ENCODE data around the gene LRRC14B. TPM values are rescaled to one million over a fixed set of nuclear protein-coding genes. Genes with fewer than 3 reads are reported as not detected.

LRRC14B gene
- total and polyA plus RNA-seq, 2 experiments from 2014 or later = not detected

- TF ChIP-seq EZH2phosphoT487 (IDR thresholded peaks at IDR 0.05; ENCODE audit: insufficient read depth, low read depth) (no peak), EZH2 (IDR thresholded peaks at IDR 0.05; ENCODE audit: insufficient read depth, poor library complexity, severe bottlenecking) (no peak)
- no peaks in the 10 kb centered on the region for H4K20me1 ChIP-seq (ENCODE audit: insufficient read depth)
- H3K9ac ChIP-seq = no peak overlapping the region
- DNase-seq = no peak
- no peak overlapping the region for H3K4me3 ChIP-seq
- no peak overlapping the region for H3K4me2 ChIP-seq (ENCODE audit: unreplicated experiment)
- no peaks in the 10 kb centered on the region for H3F3A ChIP-seq (ENCODE audit: insufficient read depth)
- no peaks in the 10 kb centered on the region for H3K9me2 ChIP-seq (ENCODE audit: insufficient read depth)
- 48 to 54% methylated on average over 8 of the region's 8 CpGs for WGBS, 2 experiments (ENCODE audit: low coverage in 1 of 2, low lambda C conversion rate in 2 of 2, missing lambda C conversion rate in 2 of 2)
- no peaks in the 10 kb centered on the region; the same call in 1 of the 2 replicates for H3K27me3 ChIP-seq (replicated peaks; ENCODE audit: insufficient read depth)
- in situ Hi-C loops (cut with MboI) = no loop called here
- no peak overlapping the region for H3K27ac ChIP-seq
- H3K9me3 ChIP-seq (ENCODE audit: low read depth) = no peaks in the 10 kb centered on the region
- H3K4me1 ChIP-seq (ENCODE audit: insufficient read depth) = no peaks in the 10 kb centered on the region
- no peaks in the 10 kb centered on the region for H3K79me2 ChIP-seq (ENCODE audit: insufficient read depth)
- no peak overlapping the region for H2AFZ ChIP-seq
- 0 out of 2 replicates have a peak, but pooled peaks cover 4% of the 10 kb centered on the region for H3K36me3 ChIP-seq (ENCODE audit: low read depth)
Observed at GRCh38 chr5:144941-145340, 46.4 kb upstream of the LRRC14B start.

- H3K4me2 ChIP-seq (ENCODE audit: unreplicated experiment) = no peak overlapping the region
- no peaks in the 10 kb centered on the region for H4K20me1 ChIP-seq (ENCODE audit: insufficient read depth)
- H3K4me1 ChIP-seq (ENCODE audit: insufficient read depth) = no peaks in the 10 kb centered on the region
- no peak overlapping the region for H2AFZ ChIP-seq
- no peak overlapping the region for H3K9ac ChIP-seq
- no peaks in the 10 kb centered on the region; the same call in 1 of the 2 replicates for H3K27me3 ChIP-seq (replicated peaks; ENCODE audit: insufficient read depth)
- no peaks in the 10 kb centered on the region for H3K9me2 ChIP-seq (ENCODE audit: insufficient read depth)
- H3F3A ChIP-seq (ENCODE audit: insufficient read depth) = no peaks in the 10 kb centered on the region
- TF ChIP-seq EZH2 (IDR thresholded peaks at IDR 0.05; ENCODE audit: insufficient read depth, poor library complexity, severe bottlenecking) (no peak), EZH2phosphoT487 (IDR thresholded peaks at IDR 0.05; ENCODE audit: insufficient read depth, low read depth) (no peak)
- no peak for DNase-seq
- WGBS, 2 experiments (ENCODE audit: low coverage in 1 of 2, low lambda C conversion rate in 2 of 2, missing lambda C conversion rate in 2 of 2) = 51 to 78% methylated on average over 4 to 7 of the region's 7 CpGs
- H3K4me3 ChIP-seq = no peak overlapping the region
- no peak overlapping the region for H3K27ac ChIP-seq
- in situ Hi-C loops (cut with MboI) = no loop called here
- H3K79me2 ChIP-seq (ENCODE audit: insufficient read depth) = no peaks in the 10 kb centered on the region
- H3K36me3 ChIP-seq (ENCODE audit: low read depth) = 0 out of 2 replicates have a peak, but pooled peaks cover 4% of the 10 kb centered on the region
- H3K9me3 ChIP-seq (ENCODE audit: low read depth) = no peaks in the 10 kb centered on the region
Observed at GRCh38 chr5:145585-146323, 45.5 kb upstream of the LRRC14B start.

GRCh38 chr5:147751-148150, 43.5 kb upstream of the LRRC14B start:
- no peak for TF ChIP-seq EZH2 (IDR thresholded peaks at IDR 0.05; ENCODE audit: insufficient read depth, poor library complexity, severe bottlenecking)
- no peak for TF ChIP-seq EZH2phosphoT487 (IDR thresholded peaks at IDR 0.05; ENCODE audit: insufficient read depth, low read depth)
- Histone ChIP-seq H3F3A (ENCODE audit: insufficient read depth) (no peaks in the 10 kb centered on the region), H3K36me3 (ENCODE audit: low read depth) (0 out of 2 replicates have a peak, but pooled peaks cover 4% of the 10 kb centered on the region), H4K20me1 (ENCODE audit: insufficient read depth) (no peaks in the 10 kb centered on the region), H3K79me2 (ENCODE audit: insufficient read depth) (no peaks in the 10 kb centered on the region), H3K27ac (no peak overlapping the region), H3K9me2 (ENCODE audit: insufficient read depth) (no peaks in the 10 kb centered on the region), H2AFZ (no peak overlapping the region), H3K9me3 (ENCODE audit: low read depth) (no peaks in the 10 kb centered on the region), H3K9ac (no peak overlapping the region), H3K4me1 (ENCODE audit: insufficient read depth) (no peaks in the 10 kb centered on the region), H3K4me2 (ENCODE audit: unreplicated experiment) (no peak overlapping the region), H3K27me3 (replicated peaks; ENCODE audit: insufficient read depth) (no peaks in the 10 kb centered on the region; the same call in 1 of the 2 replicates), H3K4me3 (no peak overlapping the region)
- WGBS, 2 experiments (ENCODE audit: low coverage in 1 of 2, low lambda C conversion rate in 2 of 2, missing lambda C conversion rate in 2 of 2) = 35 to 41% methylated on average over 1 of the region's 1 CpG
- DNase-seq = peak; percentile 35
- in situ Hi-C loops (cut with MboI) = no loop called here

- TF ChIP-seq EZH2phosphoT487 (IDR thresholded peaks at IDR 0.05; ENCODE audit: insufficient read depth, low read depth) (no peak), EZH2 (IDR thresholded peaks at IDR 0.05; ENCODE audit: insufficient read depth, poor library complexity, severe bottlenecking) (no peak)
- H3K4me3 ChIP-seq = no peak overlapping the region
- no peak overlapping the region for H3K4me2 ChIP-seq (ENCODE audit: unreplicated experiment)
- no peaks in the 10 kb centered on the region for H4K20me1 ChIP-seq (ENCODE audit: insufficient read depth)
- H3K9me3 ChIP-seq (ENCODE audit: low read depth) = no peaks in the 10 kb centered on the region
- H3K9me2 ChIP-seq (ENCODE audit: insufficient read depth) = no peaks in the 10 kb centered on the region
- no peaks in the 10 kb centered on the region for H3F3A ChIP-seq (ENCODE audit: insufficient read depth)
- 51 to 52% methylated on average over 6 of the region's 6 CpGs for whole genome bisulfite sequencing, 2 experiments (ENCODE audit: low coverage in 1 of 2, low lambda C conversion rate in 2 of 2, missing lambda C conversion rate in 2 of 2)
- no peak overlapping the region for H3K9ac ChIP-seq
- 0 out of 2 replicates have a peak, but pooled peaks cover 4% of the 10 kb centered on the region for H3K36me3 ChIP-seq (ENCODE audit: low read depth)
- in situ Hi-C loops (cut with MboI) = no loop called here
- H3K27me3 ChIP-seq (replicated peaks; ENCODE audit: insufficient read depth) = no peaks in the 10 kb centered on the region; the same call in 1 of the 2 replicates
- H3K79me2 ChIP-seq (ENCODE audit: insufficient read depth) = no peaks in the 10 kb centered on the region
- H2AFZ ChIP-seq = no peak overlapping the region
- H3K27ac ChIP-seq = no peak overlapping the region
- no peaks in the 10 kb centered on the region for H3K4me1 ChIP-seq (ENCODE audit: insufficient read depth)
- no peak for DNase-seq
Observed at GRCh38 chr5:149745-150485, 41.4 kb upstream of the LRRC14B start.
